Esophagus (tissue), 2 donors: ENCODE data around the gene MTSS2. TPM values are rescaled to one million over a fixed set of nuclear protein-coding genes. Genes with fewer than 3 reads are reported as not detected.

Source experiments
- H3K27ac ChIP-seq, 2 donors: one replicate each; pipeline ENCODE4 v1.5.1; 2013; ENCODE audit warnings: low read depth in 2 of 2, mild to moderate bottlenecking in 2 of 2, inconsistent platforms in 1 of 2, low read length in 1 of 2, moderate library complexity in 1 of 2
- H3K27me3 ChIP-seq, 2 donors: one replicate each; pipeline ENCODE4 v1.6.1; 2013; ENCODE audit warnings: low read length in 2 of 2, control low read depth in 1 of 2, mild to moderate bottlenecking in 1 of 2; ENCODE audit not compliant: insufficient read depth in 2 of 2, control insufficient read depth in 1 of 2
- H3K36me3 ChIP-seq, 2 donors: one replicate each; pipeline ENCODE4 v1.6.1; 2013; ENCODE audit warnings: low read length in 1 of 2; ENCODE audit not compliant: control insufficient read depth in 2 of 2, insufficient read depth in 2 of 2
- H3K4me1 ChIP-seq, 2 donors: one replicate each; pipeline ENCODE4 v1.6.1; 2013; ENCODE audit warnings: low read length in 1 of 2; ENCODE audit not compliant: control insufficient read depth in 2 of 2, insufficient read depth in 2 of 2
- H3K4me3 ChIP-seq, 2 donors: one replicate each; pipeline ENCODE4 v1.5.1; 2013; ENCODE audit warnings: low read length in 2 of 2, mild to moderate bottlenecking in 2 of 2, low read depth in 1 of 2, moderate library complexity in 1 of 2
- H3K9me3 ChIP-seq, 2 donors: one replicate each; pipeline ENCODE4 v1.6.1; 2013; ENCODE audit warnings: mild to moderate bottlenecking in 2 of 2, low read depth in 1 of 2, low read length in 1 of 2, moderate library complexity in 1 of 2; ENCODE audit not compliant: control insufficient read depth in 2 of 2, insufficient read depth in 1 of 2
- WGBS, 2 donors: extraction: QIAGEN DNeasy Blood & Tissue Kit; methylation state at CpG; one replicate each; pipeline ENCODE4 v1.1.7; 2013; 5-methylcytosine and 5-hydroxymethylcytosine counted together
- polyA plus RNA-seq, 2 donors: library from polyadenylated mRNA; stranded (reverse); fragments of 200-250 nt; gene quantifications; one replicate each; pipeline ENCODE4 v1.2.3, GENCODE V29; 2013
- donor health status: healthy with polysubstance abuse.
- donor health status: Bipolar disorder and iron deficiency.

MTSS2 gene
- polyA plus RNA-seq, 2 donors: 27.4 to 62.9 TPM

DNA sequence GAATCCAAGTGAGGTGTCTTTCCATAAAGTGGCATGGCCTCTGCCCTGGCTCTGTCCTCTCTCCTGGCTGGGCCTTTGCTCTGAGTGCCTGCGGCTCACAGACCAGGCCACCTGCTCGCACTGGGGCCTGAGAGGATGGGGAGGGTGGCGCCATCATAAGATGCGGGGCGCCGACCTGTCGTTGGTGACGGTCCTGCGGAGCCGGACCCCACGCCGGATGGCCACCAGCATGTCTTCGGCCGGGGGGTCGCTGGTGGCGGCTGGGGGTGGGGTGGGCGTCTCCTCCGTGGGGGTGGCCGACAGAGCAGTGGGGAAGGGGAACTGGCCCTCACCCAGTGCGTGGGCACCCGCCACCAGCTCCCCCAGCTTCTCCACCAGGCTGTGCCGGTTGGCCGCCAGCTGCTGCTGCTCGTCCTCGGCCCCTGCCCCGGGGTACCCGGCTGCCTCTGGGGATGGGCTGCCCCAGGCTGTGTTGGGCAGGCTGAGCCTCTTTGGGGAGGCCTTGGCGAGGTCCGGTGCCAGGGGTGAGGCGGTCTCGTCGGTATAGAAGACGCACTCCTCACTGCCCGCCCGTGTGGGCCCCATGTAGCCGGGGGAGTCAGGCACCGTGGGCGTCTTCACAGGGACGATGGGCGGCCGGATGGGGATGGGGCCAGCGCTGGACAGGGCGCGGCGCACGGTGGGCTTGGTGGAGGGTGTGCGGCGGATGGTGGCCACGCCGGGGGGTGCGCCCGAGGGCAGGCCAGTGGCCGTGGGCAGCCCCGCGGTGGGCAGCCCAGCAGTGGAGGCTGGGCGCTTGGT, 22.1 kb downstream of the MTSS2 start:
- WGBS, 2 donors: 93 to 96% methylated on average over 51 to 56 of the region's 56 CpGs

GRCh38 chr16:70662991-70663523, 22.8 kb downstream of the MTSS2 start:
- H3K27me3 ChIP-seq: no peaks in the 10 kb centered on the region
- H3K4me3 ChIP-seq: no peak overlapping the region
- H3K9me3 ChIP-seq: no peaks in the 10 kb centered on the region
- peaks cover 7 to 41% of the 10 kb centered on the region in 2 donors for H3K36me3 ChIP-seq
- H3K27ac ChIP-seq: no peak overlapping the region
- no peaks in the 10 kb centered on the region for H3K4me1 ChIP-seq
- WGBS, 2 donors: 79 to 84% methylated on average over 13 of the region's 13 CpGs

More for the DNA sequence above, 22.1 kb downstream of the MTSS2 start:
- Histone ChIP-seq H3K4me3 (no peak overlapping the region), H3K4me1 (no peaks in the 10 kb centered on the region), H3K9me3 (no peaks in the 10 kb centered on the region), H3K27me3 (no peaks in the 10 kb centered on the region), H3K27ac (no peak overlapping the region), H3K36me3 (peaks cover 7 to 41% of the 10 kb centered on the region in 2 donors)

GRCh38 chr16:70661918-70662641, 23.8 kb downstream of the MTSS2 start:
- Histone ChIP-seq H3K4me1 (no peaks in the 10 kb centered on the region), H3K27me3 (no peaks in the 10 kb centered on the region), H3K4me3 (no peak overlapping the region), H3K36me3 (peaks cover 7 to 42% of the 10 kb centered on the region in 2 donors), H3K9me3 (no peaks in the 10 kb centered on the region), H3K27ac (no peak overlapping the region)
- 64 to 76% methylated on average over 21 of the region's 21 CpGs for WGBS, 2 donors

- no peaks in the 10 kb centered on the region for H3K4me1 ChIP-seq
- H3K27ac ChIP-seq: no peak overlapping the region
- no peaks in the 10 kb centered on the region for H3K9me3 ChIP-seq
- no peak overlapping the region for H3K4me3 ChIP-seq
- peaks cover 7 to 44% of the 10 kb centered on the region in 2 donors for H3K36me3 ChIP-seq
- H3K27me3 ChIP-seq: no peaks in the 10 kb centered on the region
- WGBS, 2 donors: 67 to 78% methylated on average over 17 of the region's 17 CpGs
Observed at GRCh38 chr16:70661534-70661917, 24.3 kb downstream of the MTSS2 start.

- Histone ChIP-seq H3K9me3 (no peaks in the 10 kb centered on the region), H3K27ac (no peak overlapping the region), H3K4me1 (no peaks in the 10 kb centered on the region), H3K4me3 (no peak overlapping the region), H3K36me3 (peaks cover 4 to 40% of the 10 kb centered on the region in 2 donors), H3K27me3 (no peaks in the 10 kb centered on the region)
- WGBS, 2 donors: 49 to 50% methylated on average over 6 to 7 of the region's 7 CpGs
Observed at GRCh38 chr16:70660672-70661350, 25.0 kb downstream of the MTSS2 start.

GRCh38 chr16:70659953-70660671, 25.7 kb downstream of the MTSS2 start:
- Histone ChIP-seq H3K27me3 (no peaks in the 10 kb centered on the region), H3K4me3 (no peak overlapping the region), H3K9me3 (no peaks in the 10 kb centered on the region), H3K4me1 (no peaks in the 10 kb centered on the region), H3K36me3 (peaks cover 0 to 33% of the 10 kb centered on the region in 2 donors), H3K27ac (no peak overlapping the region)
- WGBS, 2 donors: 69 to 75% methylated on average over 16 of the region's 16 CpGs

- Histone ChIP-seq H3K27me3 (no peaks in the 10 kb centered on the region), H3K4me1 (peaks cover 0 to under 1% of the 10 kb centered on the region in 2 donors), H3K27ac (no peak overlapping the region), H3K9me3 (no peaks in the 10 kb centered on the region), H3K4me3 (no peak overlapping the region), H3K36me3 (peaks cover 0 to 29% of the 10 kb centered on the region in 2 donors)
- 77 to 78% methylated on average over 12 of the region's 12 CpGs for WGBS, 2 donors
Observed at GRCh38 chr16:70659546-70659945, 26.3 kb downstream of the MTSS2 start.

DNA sequence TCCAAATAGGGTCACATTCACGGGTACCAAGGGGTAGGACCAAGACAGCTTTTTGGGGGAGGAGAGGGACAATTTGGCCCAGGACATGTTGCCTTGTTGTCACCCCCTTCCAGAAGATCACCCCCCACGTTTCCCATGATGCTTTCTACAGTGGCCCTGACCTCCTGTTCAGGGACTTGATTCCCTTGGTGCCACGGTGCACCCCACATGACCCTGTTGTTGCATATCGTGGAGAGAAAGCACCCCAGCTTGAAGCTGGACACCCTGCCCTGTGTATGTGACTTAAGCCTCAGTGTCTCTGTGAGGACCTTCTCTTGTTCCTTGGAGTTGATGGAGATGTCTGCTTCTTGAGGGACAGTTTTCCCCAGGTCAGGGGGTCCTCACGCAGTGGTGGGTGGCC, 26.9 kb downstream of the MTSS2 start:
- H3K9me3 ChIP-seq: no peaks in the 10 kb centered on the region
- no peak overlapping the region for H3K27ac ChIP-seq
- peaks cover 2 to 5% of the 10 kb centered on the region in 2 donors for H3K4me1 ChIP-seq
- H3K27me3 ChIP-seq: no peaks in the 10 kb centered on the region
- H3K4me3 ChIP-seq: no peak overlapping the region
- H3K36me3 ChIP-seq: peaks cover 0 to 24% of the 10 kb centered on the region in 2 donors
- 81 to 87% methylated on average over 5 of the region's 5 CpGs for WGBS, 2 donors

- Histone ChIP-seq H3K4me1 (peaks cover 2 to 5% of the 10 kb centered on the region in 2 donors), H3K27ac (no peak overlapping the region), H3K4me3 (no peak overlapping the region), H3K36me3 (peaks cover 0 to 16% of the 10 kb centered on the region in 2 donors), H3K9me3 (no peaks in the 10 kb centered on the region), H3K27me3 (no peaks in the 10 kb centered on the region)
- WGBS, 2 donors: 67 to 77% methylated on average over 7 of the region's 7 CpGs
Observed at GRCh38 chr16:70657956-70658355, 27.9 kb downstream of the MTSS2 start.
